CD4-positive, CD25-positive, alpha-beta regulatory T cell (primary cell): Measurements from ENCODE around the gene MAP3K9. TPM values are rescaled to one million over a fixed set of nuclear protein-coding genes. Genes with fewer than 3 reads are reported as not detected.

ENCODE experiments used
- ATAC-seq, 2 donors: fragments of 150-1000 bp; cut with Tn5 transposase; one replicate each; pipeline ENCODE4 v1.10.0; 2021; ENCODE audit warnings: low read depth in 2 of 2, moderate number of reproducible peaks in 2 of 2, moderate library complexity in 1 of 2
- DNase-seq, 3 donors: peaks; one replicate each; pipeline versions ENCODE4 v3.0.0 to v3.0.0-alpha.2; 2012 to 2022; ENCODE audit warnings: mixed read lengths in 1 of 3
- H3K27ac ChIP-seq: one replicate; pipeline ENCODE4 v1.7.0; 2013; ENCODE audit warnings: mild to moderate bottlenecking, low read length; ENCODE audit not compliant: insufficient read depth, poor library complexity, severe bottlenecking
- H3K27me3 ChIP-seq: one replicate; pipeline ENCODE4 v1.7.0; 2013; ENCODE audit warnings: low read length; ENCODE audit not compliant: control insufficient read depth, insufficient read depth
- H3K36me3 ChIP-seq: one replicate; pipeline ENCODE4 v1.7.0; 2013; ENCODE audit warnings: mild to moderate bottlenecking, low read length, moderate library complexity; ENCODE audit not compliant: control insufficient read depth, insufficient read depth
- H3K4me1 ChIP-seq: 2 replicates; pipeline ENCODE4 v1.7.0; 2013; ENCODE audit warnings: mild to moderate bottlenecking, low read length; ENCODE audit not compliant: insufficient read depth, control insufficient read depth, poor library complexity, severe bottlenecking
- H3K4me3 ChIP-seq: one replicate; pipeline ENCODE4 v1.7.0; 2013; ENCODE audit warnings: low read depth, mild to moderate bottlenecking, low read length, moderate library complexity
- H3K9me3 ChIP-seq, 2 experiments: 1 replicate in 1 of 2; 2 replicates in 1 of 2; pipeline ENCODE4 v1.7.0; 2013; ENCODE audit warnings: low read length in 2 of 2, mild to moderate bottlenecking in 1 of 2, moderate library complexity in 1 of 2; ENCODE audit not compliant: control insufficient read depth in 2 of 2
- H3K27ac Mint-ChIP-seq, 3 donors: one replicate each; pipeline ENCODE4 v1.8.0; 2020 to 2022; ENCODE audit warnings: mild to moderate bottlenecking in 3 of 3, mixed read lengths in 3 of 3, moderate library complexity in 2 of 3
- H3K27me3 Mint-ChIP-seq: one replicate; pipeline ENCODE4 v1.8.0; 2022; ENCODE audit warnings: mild to moderate bottlenecking, mixed read lengths
- H3K36me3 Mint-ChIP-seq: one replicate; pipeline ENCODE4 v1.8.0; 2020; ENCODE audit warnings: mixed read lengths
- H3K4me1 Mint-ChIP-seq, 4 donors: one replicate each; pipeline ENCODE4 v1.8.0; 2020 to 2022; ENCODE audit warnings: mixed read lengths in 4 of 4, mild to moderate bottlenecking in 1 of 4
- H3K4me3 Mint-ChIP-seq, 4 donors: one replicate each; pipeline ENCODE4 v1.8.0; 2020 to 2022; ENCODE audit warnings: mild to moderate bottlenecking in 4 of 4, mixed read lengths in 4 of 4, moderate library complexity in 3 of 4
- H3K9me3 Mint-ChIP-seq, 7 donors: one replicate each; pipeline ENCODE4 v1.8.0; 2020 to 2022; ENCODE audit warnings: mixed read lengths in 7 of 7, mild to moderate bottlenecking in 3 of 7, moderate library complexity in 2 of 7
- polyA plus RNA-seq, 4 donors: library from polyadenylated mRNA; unstranded; fragments of 300-500 nt; fragmentation: Illumina TruSeq; gene quantifications; one replicate each; pipeline ENCODE4 v1.2.3, GENCODE V29; 2021
- total RNA-seq: library from RNA; stranded (reverse); gene quantifications from one replicate; pipeline ENCODE4 v1.2.3, GENCODE V29; 2022

Gene MAP3K9
- total and polyA plus RNA-seq, 5 donors from 2014 or later, result 1.1 to 15.7 (median 1.4) TPM

DNA sequence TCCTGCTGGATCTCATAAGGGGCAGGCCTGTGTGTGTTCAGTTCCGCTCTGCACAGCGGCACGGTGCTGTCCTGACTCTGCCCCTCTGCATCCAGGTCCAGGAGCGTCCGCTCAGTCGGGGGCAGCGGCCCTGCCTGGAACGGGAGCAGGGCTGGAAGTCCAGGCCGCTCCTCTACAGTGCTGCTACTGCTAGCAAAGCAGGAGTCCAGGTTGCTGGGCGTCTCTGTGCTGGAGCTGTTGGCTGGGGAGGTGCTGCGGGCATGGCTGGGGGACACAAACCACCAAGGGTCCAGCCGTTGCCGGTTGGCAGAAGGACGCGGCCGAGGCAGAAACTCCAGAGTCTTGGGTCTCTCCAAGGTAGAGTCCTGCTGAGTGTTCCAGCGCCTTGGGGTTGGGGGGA is 78.9 kb downstream of the MAP3K9 start:
- Histone ChIP-seq H3K36me3 (peaks cover 6% of the 10 kb centered on the region), H3K27me3 (no peaks in the 10 kb centered on the region), H3K4me1 (no peaks in the 10 kb centered on the region), H3K4me3 (no peak overlapping the region), H3K27ac (no peak overlapping the region), H3K9me3 (no peaks in the 10 kb centered on the region)
- ATAC-seq (no peak), DNase-seq (no peak)
- Mint-ChIP-seq H3K27me3 (no peaks in the 10 kb centered on the region), H3K4me3 (no peak overlapping the region), H3K27ac (no peak overlapping the region), H3K36me3 (peaks cover 29% of the 10 kb centered on the region), H3K9me3 (no peaks in the 10 kb centered on the region), H3K4me1 (no peaks in the 10 kb centered on the region)

DNA sequence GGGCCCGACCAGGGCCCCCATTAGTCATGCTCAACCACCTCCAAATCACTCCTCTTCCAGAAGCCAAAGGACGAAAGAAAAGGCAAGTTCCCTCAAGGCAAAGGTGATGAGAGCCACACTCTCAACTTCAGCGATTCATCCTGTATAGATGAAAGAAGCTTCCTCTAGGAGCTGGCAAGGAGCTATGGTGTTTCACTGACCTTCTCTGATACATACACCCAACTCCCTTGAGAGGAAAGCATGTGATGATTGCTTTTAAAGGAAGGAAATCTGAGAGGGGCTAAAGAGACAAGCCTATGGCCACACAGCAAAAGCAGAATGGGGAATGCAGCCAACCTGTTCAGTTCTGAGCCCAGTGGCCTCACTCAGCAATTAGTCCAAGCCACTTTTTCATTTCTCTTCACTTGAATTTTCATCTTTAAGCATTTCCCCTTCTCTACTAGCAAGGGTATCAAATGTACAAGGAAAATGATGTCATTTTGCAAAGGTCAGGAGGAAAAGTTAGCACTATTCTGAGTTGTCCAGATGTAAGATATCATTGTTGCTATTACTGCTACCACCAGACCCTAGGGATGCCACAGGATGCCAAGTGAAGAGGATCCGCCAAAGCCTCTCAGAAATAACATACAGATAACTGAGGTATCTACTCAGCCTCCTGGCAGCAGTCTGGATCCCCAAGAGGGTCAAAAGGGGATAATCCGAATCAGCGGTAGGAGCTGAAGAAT is 82.5 kb downstream of the MAP3K9 start:
- Histone ChIP-seq H3K4me1 (no peaks in the 10 kb centered on the region), H3K9me3 (no peaks in the 10 kb centered on the region), H3K4me3 (no peak overlapping the region), H3K27ac (no peak overlapping the region), H3K27me3 (no peaks in the 10 kb centered on the region), H3K36me3 (no peaks in the 10 kb centered on the region)
- Mint-ChIP-seq H3K4me1 (no peaks in the 10 kb centered on the region), H3K36me3 (peaks cover 16% of the 10 kb centered on the region), H3K27me3 (no peaks in the 10 kb centered on the region), H3K4me3 (no peak overlapping the region), H3K9me3 (no peaks in the 10 kb centered on the region), H3K27ac (peak overlapping the region in 2 of 3 donors; percentile 2 to 34)
- no peak for DNase-seq
- no peak for ATAC-seq

DNA sequence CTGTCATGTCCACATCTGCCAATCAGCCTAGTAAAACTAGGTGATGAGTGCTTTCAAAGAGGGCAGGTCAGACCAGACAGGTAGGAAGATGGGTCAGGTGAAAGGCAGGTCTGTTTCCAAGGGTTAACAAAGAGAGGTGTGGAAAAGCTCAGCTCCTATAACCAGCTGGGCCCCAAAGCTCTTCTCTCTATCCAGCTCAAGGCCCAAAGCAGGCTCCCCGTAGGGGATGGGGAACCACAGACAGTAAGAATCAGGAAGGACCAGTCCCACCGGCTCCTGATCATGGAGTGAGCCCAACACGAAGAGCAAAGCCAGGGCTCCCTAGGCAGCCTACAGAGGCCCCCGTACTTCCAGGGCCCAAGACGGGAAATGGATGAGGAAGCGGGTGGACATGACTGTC is 84.4 kb downstream of the MAP3K9 start:
- ATAC-seq (no peak), DNase-seq (no peak)
- H3K9me3 Mint-ChIP-seq, result no peaks in the 10 kb centered on the region
- no peaks in the 10 kb centered on the region for H3K27me3 ChIP-seq
- no peaks in the 10 kb centered on the region for H3K36me3 ChIP-seq
- H3K9me3 ChIP-seq, result no peaks in the 10 kb centered on the region
- no peaks in the 10 kb centered on the region for H3K4me1 ChIP-seq
- no peaks in the 10 kb centered on the region for H3K27me3 Mint-ChIP-seq
- H3K4me3 ChIP-seq, result no peak overlapping the region
- no peak overlapping the region for H3K27ac ChIP-seq
- no peak overlapping the region for H3K4me3 Mint-ChIP-seq
- H3K4me1 Mint-ChIP-seq, result no peaks in the 10 kb centered on the region
- H3K36me3 Mint-ChIP-seq, result peaks cover 11% of the 10 kb centered on the region
- H3K27ac Mint-ChIP-seq, result no peak overlapping the region

DNA sequence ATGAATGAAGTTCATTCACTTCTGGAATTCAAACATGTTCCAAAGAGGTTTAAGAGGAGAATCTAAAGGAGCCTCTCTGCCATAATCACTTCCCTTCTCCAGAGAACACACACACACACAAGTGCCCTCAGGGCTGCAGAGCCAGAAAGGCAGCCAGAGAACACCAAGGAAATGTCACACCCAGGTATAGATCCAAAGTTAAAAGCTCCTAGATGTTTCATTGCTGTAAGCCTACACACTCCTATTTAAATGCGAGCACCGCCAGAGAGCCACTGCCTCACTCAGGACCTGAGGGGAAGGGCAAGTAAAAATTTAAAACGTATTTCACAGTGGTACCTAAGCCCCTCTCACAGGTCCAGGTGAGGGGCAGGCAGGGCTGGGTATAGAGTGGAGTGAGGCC is 85.2 kb downstream of the MAP3K9 start:
- Mint-ChIP-seq H3K27ac (no peak overlapping the region), H3K9me3 (no peaks in the 10 kb centered on the region), H3K4me3 (no peak overlapping the region), H3K36me3 (peaks cover 5% of the 10 kb centered on the region), H3K4me1 (no peaks in the 10 kb centered on the region), H3K27me3 (peaks cover 4% of the 10 kb centered on the region)
- no peaks in the 10 kb centered on the region for H3K9me3 ChIP-seq
- no peaks in the 10 kb centered on the region for H3K36me3 ChIP-seq
- ATAC-seq (no peak), DNase-seq (no peak)
- H3K4me1 ChIP-seq, result no peaks in the 10 kb centered on the region
- H3K27me3 ChIP-seq, result no peaks in the 10 kb centered on the region
- no peak overlapping the region for H3K27ac ChIP-seq
- H3K4me3 ChIP-seq, result no peak overlapping the region

DNA sequence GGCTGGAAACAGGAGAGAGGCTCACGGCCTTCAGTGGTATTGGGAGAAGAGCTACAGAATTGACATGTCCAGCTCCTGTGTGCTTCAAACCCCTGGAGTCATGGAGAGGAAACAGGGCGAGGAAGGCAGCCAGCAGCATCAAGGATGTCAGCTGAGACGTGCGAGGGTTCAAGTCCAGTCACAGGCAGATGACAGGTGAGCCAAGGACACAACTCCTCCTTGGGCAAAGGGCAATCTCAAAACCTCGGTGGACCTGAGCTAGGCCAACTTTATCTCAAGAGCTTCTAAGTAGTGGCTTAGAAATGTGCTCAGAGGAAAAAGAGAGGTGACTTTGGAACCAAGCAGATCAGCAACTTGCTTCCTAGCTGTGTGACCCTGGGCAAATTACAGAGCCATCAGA is 86.0 kb downstream of the MAP3K9 start:
- H3K4me3 Mint-ChIP-seq, result no peak overlapping the region
- H3K27ac Mint-ChIP-seq, result no peak overlapping the region
- peaks cover 4% of the 10 kb centered on the region for H3K27me3 Mint-ChIP-seq
- H3K4me1 ChIP-seq, result no peaks in the 10 kb centered on the region
- no peaks in the 10 kb centered on the region for H3K36me3 ChIP-seq
- H3K9me3 Mint-ChIP-seq, result no peaks in the 10 kb centered on the region
- DNase-seq (no peak), ATAC-seq (no peak)
- no peaks in the 10 kb centered on the region for H3K27me3 ChIP-seq
- no peak overlapping the region for H3K4me3 ChIP-seq
- no peaks in the 10 kb centered on the region for H3K9me3 ChIP-seq
- H3K36me3 Mint-ChIP-seq, result peaks cover under 1% of the 10 kb centered on the region
- no peaks in the 10 kb centered on the region for H3K4me1 Mint-ChIP-seq
- no peak overlapping the region for H3K27ac ChIP-seq

DNA sequence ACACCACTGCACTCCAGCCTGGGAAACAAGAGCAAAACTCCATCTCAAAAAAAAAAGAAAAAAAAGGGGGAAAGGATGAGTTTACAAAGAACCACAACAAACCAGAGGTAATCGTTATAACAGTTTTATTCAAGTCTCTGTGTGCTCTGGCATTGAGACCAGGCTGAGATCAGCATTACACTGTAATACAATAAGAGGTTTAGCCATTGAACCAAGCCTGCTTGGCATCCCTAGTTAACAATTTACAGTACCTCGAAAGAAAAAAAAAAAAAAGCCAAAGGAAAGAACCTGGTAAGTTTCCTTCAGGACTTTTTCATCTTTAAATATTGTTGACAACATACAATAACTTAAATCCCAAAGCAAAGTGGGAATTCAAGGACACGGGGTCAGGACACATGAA is 86.9 kb downstream of the MAP3K9 start:
- no peaks in the 10 kb centered on the region for H3K27me3 ChIP-seq
- H3K36me3 ChIP-seq, result no peaks in the 10 kb centered on the region
- H3K4me3 Mint-ChIP-seq, result no peak overlapping the region
- H3K4me1 Mint-ChIP-seq, result no peaks in the 10 kb centered on the region
- DNase-seq, result no peak
- no peak overlapping the region for H3K27ac ChIP-seq
- ATAC-seq, result no peak
- H3K9me3 ChIP-seq, result no peaks in the 10 kb centered on the region
- H3K36me3 Mint-ChIP-seq, result no peaks in the 10 kb centered on the region
- no peaks in the 10 kb centered on the region for H3K4me1 ChIP-seq
- H3K9me3 Mint-ChIP-seq, result no peaks in the 10 kb centered on the region
- peaks cover 4% of the 10 kb centered on the region for H3K27me3 Mint-ChIP-seq
- H3K4me3 ChIP-seq, result no peak overlapping the region
- peak overlapping the region in 1 of 3 donors; percentile 23 for H3K27ac Mint-ChIP-seq

DNA sequence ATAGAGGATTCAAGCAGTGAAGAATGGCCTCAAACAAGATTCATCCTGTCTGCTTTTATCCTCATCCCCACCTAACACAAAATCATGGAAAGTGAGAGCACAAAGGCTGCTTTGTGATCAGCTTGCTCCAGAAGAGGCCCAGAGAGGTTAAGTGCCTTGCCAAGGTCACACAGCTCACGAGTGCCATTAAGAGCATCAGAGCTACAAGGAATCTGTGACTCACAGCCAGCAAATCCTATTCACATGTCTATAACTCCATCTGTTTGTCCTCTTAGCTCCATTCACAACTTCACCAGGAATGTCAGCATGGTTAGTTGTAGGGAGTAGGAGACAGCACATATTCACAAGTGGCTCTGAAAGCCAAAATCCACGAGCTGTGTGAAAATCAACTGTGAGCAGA is 87.8 kb downstream of the MAP3K9 start:
- peaks cover 4% of the 10 kb centered on the region for H3K27me3 Mint-ChIP-seq
- H3K4me1 ChIP-seq, result no peaks in the 10 kb centered on the region
- no peaks in the 10 kb centered on the region for H3K36me3 Mint-ChIP-seq

DNA sequence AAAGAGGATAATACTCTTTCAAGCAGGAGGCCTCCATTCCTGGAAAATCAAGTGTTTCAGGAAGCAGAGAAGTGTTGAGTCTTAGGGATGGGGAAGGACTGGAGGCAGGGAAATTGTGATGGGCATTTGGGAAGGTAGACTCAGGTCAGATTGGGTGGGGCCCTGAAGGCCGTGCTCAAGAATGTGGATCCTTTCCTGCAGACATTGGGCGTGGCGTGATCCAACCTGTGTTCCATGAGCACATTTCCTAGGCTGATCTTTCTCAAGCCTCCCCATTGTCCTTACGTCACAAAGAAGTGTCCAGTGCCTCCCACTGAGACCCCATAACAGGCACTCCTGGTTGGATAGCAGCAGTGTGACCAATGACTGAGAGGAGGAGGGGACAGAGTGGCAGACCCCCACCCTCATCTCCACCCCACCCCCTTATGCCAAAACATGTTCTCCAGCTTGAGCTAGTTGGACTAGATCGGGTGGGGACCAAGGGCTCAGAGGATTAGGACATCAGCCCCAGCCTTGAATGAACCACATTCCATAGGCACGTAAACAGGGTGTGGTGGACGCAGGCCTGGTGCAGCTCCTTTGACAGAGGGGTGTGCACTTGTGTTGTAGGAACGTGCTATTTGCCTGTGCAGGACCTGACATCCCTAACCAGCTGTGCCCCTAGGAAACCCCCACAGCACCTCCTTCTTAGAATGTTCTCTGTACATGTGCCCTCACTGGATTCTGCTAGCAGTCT is 90.8 kb downstream of the MAP3K9 start:
- no peak overlapping the region for H3K4me3 Mint-ChIP-seq
- H3K36me3 Mint-ChIP-seq, result no peaks in the 10 kb centered on the region
- Histone ChIP-seq H3K4me3 (no peak overlapping the region), H3K9me3 (no peaks in the 10 kb centered on the region), H3K36me3 (no peaks in the 10 kb centered on the region), H3K27me3 (peaks cover 7% of the 10 kb centered on the region), H3K4me1 (peaks cover 6% of the 10 kb centered on the region), H3K27ac (no peak overlapping the region)
- no peaks in the 10 kb centered on the region for H3K9me3 Mint-ChIP-seq
- ATAC-seq (no peak), DNase-seq (no peak)
- H3K4me1 Mint-ChIP-seq, result peaks cover 0 to 6% (median 4%) of the 10 kb centered on the region in 4 donors
- H3K27ac Mint-ChIP-seq, result no peak overlapping the region
- peaks cover 10% of the 10 kb centered on the region for H3K27me3 Mint-ChIP-seq

More for the DNA sequence above, 87.8 kb downstream of the MAP3K9 start:
- H3K36me3 ChIP-seq, result no peaks in the 10 kb centered on the region
- no peak overlapping the region for H3K27ac Mint-ChIP-seq
- no peaks in the 10 kb centered on the region for H3K9me3 ChIP-seq
- no peak overlapping the region for H3K27ac ChIP-seq
- DNase-seq (no peak), ATAC-seq (no peak)
- H3K4me3 Mint-ChIP-seq, result no peak overlapping the region
- no peaks in the 10 kb centered on the region for H3K9me3 Mint-ChIP-seq
- H3K27me3 ChIP-seq, result no peaks in the 10 kb centered on the region
- no peak overlapping the region for H3K4me3 ChIP-seq
- H3K4me1 Mint-ChIP-seq, result no peaks in the 10 kb centered on the region
